HG03457 (cell line): ENCODE data around the gene ROBO1.

Source experiments
- ATAC-seq: cut with Tn5 transposase; IDR thresholded peaks from one replicate; pipeline ENCODE4 v1.9.1; 2021; ENCODE audit warnings: moderate number of reproducible peaks; ENCODE audit not compliant: unreplicated experiment

Gene ROBO1

GRCh38 chr3:79478620-79479019, 289.2 kb downstream of the ROBO1 start:
- ATAC-seq = no peak

GRCh38 chr3:79477242-79477641, 290.6 kb downstream of the ROBO1 start:
- ATAC-seq = no peak

GRCh38 chr3:79473993-79474392, 293.8 kb downstream of the ROBO1 start:
- ATAC-seq = no peak

GRCh38 chr3:79467721-79468120, 300.1 kb downstream of the ROBO1 start:
- no peak for ATAC-seq

- ATAC-seq = no peak
These were observed 306.5 kb downstream of the ROBO1 start for GRCh38 chr3:79461129-79461792.

GRCh38 chr3:79453600-79453999, 314.2 kb downstream of the ROBO1 start:
- no peak for ATAC-seq

GRCh38 chr3:79436387-79436786, 331.4 kb downstream of the ROBO1 start:
- ATAC-seq = no peak

- ATAC-seq = no peak
These were observed 340.7 kb downstream of the ROBO1 start for GRCh38 chr3:79427081-79427480.

GRCh38 chr3:79424811-79425210, 343.0 kb downstream of the ROBO1 start:
- ATAC-seq = no peak

- no peak for ATAC-seq
These were observed 344.4 kb downstream of the ROBO1 start for GRCh38 chr3:79423417-79423816.

- ATAC-seq = no peak
These were observed 346.5 kb downstream of the ROBO1 start for GRCh38 chr3:79421273-79421672.

- ATAC-seq = no peak
These were observed 348.8 kb downstream of the ROBO1 start for GRCh38 chr3:79418855-79419621.

- no peak for ATAC-seq
These were observed 352.4 kb downstream of the ROBO1 start for GRCh38 chr3:79415356-79415755.

GRCh38 chr3:79414806-79415205, 353.0 kb downstream of the ROBO1 start:
- no peak for ATAC-seq

GRCh38 chr3:79414035-79414434, 353.8 kb downstream of the ROBO1 start:
- ATAC-seq = no peak

- ATAC-seq = no peak
These were observed 355.3 kb downstream of the ROBO1 start for GRCh38 chr3:79412537-79412936.

GRCh38 chr3:79410617-79411016, 357.2 kb downstream of the ROBO1 start:
- ATAC-seq = no peak

GRCh38 chr3:79410136-79410535, 357.7 kb downstream of the ROBO1 start:
- ATAC-seq = no peak

- no peak for ATAC-seq
These were observed 361.6 kb downstream of the ROBO1 start for GRCh38 chr3:79406175-79406574.

GRCh38 chr3:79405183-79405582, 362.6 kb downstream of the ROBO1 start:
- no peak for ATAC-seq

GRCh38 chr3:79396595-79396994, 371.2 kb downstream of the ROBO1 start:
- ATAC-seq = no peak

- ATAC-seq = no peak
These were observed 375.3 kb downstream of the ROBO1 start for GRCh38 chr3:79392479-79392878.

- no peak for ATAC-seq
These were observed 377.4 kb downstream of the ROBO1 start for GRCh38 chr3:79390352-79390751.
